HEK293 (cell line): ENCODE results near the gene TMEM272.

ENCODE experiments used
- CTCF ChIA-PET: fragments of 350-600 bp; formaldehyde crosslinking; extraction: SDS; loops from one replicate; lab custom pipeline; 2021; ENCODE audit warnings: antibody characterized with exemption; lab: Yijun Ruan, JAX
- POLR2A ChIA-PET: fragments of 300-600 bp; formaldehyde crosslinking; extraction: SDS; loops from one replicate; lab custom pipeline; 2020; ENCODE audit warnings: antibody characterized with exemption, inconsistent platforms; lab: Yijun Ruan, JAX
- H3K27ac ChIP-seq: fragments of 200-500 bp; sonication (Bioruptor generic); 2 replicates; pipeline ENCODE4 v1.5.1; 2014; ENCODE audit warnings: low read depth, low read length, control low read depth, inconsistent platforms; ENCODE audit errors: extremely low read depth
- H3K36me3 ChIP-seq, 2 experiments: fragments of 200-500 bp in 1 of 2; sonication (Bioruptor generic) in 1 of 2; 1 replicate in 1 of 2; 2 replicates in 1 of 2; pipeline ENCODE4 v1.5.1; 2014 to 2017; ENCODE audit warnings: inconsistent platforms in 2 of 2, low read length in 2 of 2; ENCODE audit not compliant: control insufficient read depth in 2 of 2, insufficient read depth in 1 of 2
- H3K4me1 ChIP-seq: fragments of 200-500 bp; sonication (Bioruptor generic); 2 replicates; pipeline ENCODE4 v1.5.1; 2014; ENCODE audit warnings: mild to moderate bottlenecking, low read length, inconsistent platforms; ENCODE audit not compliant: control insufficient read depth, insufficient read depth
- H3K4me3 ChIP-seq: 2 replicates; pipeline ENCODE4 v1.5.1; 2011; ENCODE audit warnings: low read depth, mild to moderate bottlenecking, control low read depth, low read length, moderate library complexity
- H3K9me3 ChIP-seq: fragments of 200-500 bp; sonication (Bioruptor generic); 2 replicates; pipeline ENCODE4 v1.5.1; 2014; ENCODE audit warnings: low read depth, low read length, inconsistent platforms; ENCODE audit not compliant: control insufficient read depth, insufficient read depth
- MYNN ChIP-seq: fragments of 450-650 bp; formaldehyde crosslinking; IDR thresholded peaks from 2 replicates; pipeline ENCODE4 v1.5.1; 2016; ENCODE audit warnings: missing biosample characterization, missing genetic modification characterization, borderline replicate concordance
- RBAK ChIP-seq: fragments of 450-650 bp; formaldehyde crosslinking; IDR thresholded peaks from 2 replicates; pipeline ENCODE4 v1.5.1; 2016; ENCODE audit warnings: missing biosample characterization, missing genetic modification characterization
- ZNF114 ChIP-seq: fragments of 450-650 bp; formaldehyde crosslinking; IDR thresholded peaks from 2 replicates; pipeline ENCODE4 v1.5.0; 2017; ENCODE audit warnings: missing biosample characterization, missing genetic modification characterization
- ZNF175 ChIP-seq: fragments of 450-650 bp; formaldehyde crosslinking; IDR thresholded peaks from 2 replicates; pipeline ENCODE4 v1.5.1; 2016; ENCODE audit warnings: missing biosample characterization, missing genetic modification characterization
- ZNF239 ChIP-seq: fragments of 450-650 bp; formaldehyde crosslinking; IDR thresholded peaks from 2 replicates; pipeline ENCODE4 v1.5.1; 2016; ENCODE audit warnings: missing biosample characterization, missing genetic modification characterization
- ZNF292 ChIP-seq: fragments of 450-650 bp; formaldehyde crosslinking; IDR thresholded peaks from 2 replicates; pipeline ENCODE4 v1.5.1; 2016; ENCODE audit warnings: low read depth, missing biosample characterization, missing genetic modification characterization, borderline replicate concordance
- ZNF501 ChIP-seq: fragments of 450-650 bp; formaldehyde crosslinking; IDR thresholded peaks from 2 replicates; pipeline ENCODE4 v1.5.1; 2016; ENCODE audit warnings: missing biosample characterization, missing genetic modification characterization
- ZNF548 ChIP-seq: fragments of 450-650 bp; formaldehyde crosslinking; IDR thresholded peaks from 2 replicates; pipeline ENCODE4 v1.5.1; 2016; ENCODE audit warnings: missing biosample characterization, missing genetic modification characterization
- ZNF610 ChIP-seq: fragments of 450-650 bp; formaldehyde crosslinking; IDR thresholded peaks from 2 replicates; pipeline ENCODE4 v1.5.1; 2016; ENCODE audit warnings: missing biosample characterization, missing genetic modification characterization, borderline replicate concordance
- ZNF660 ChIP-seq: fragments of 450-650 bp; IDR thresholded peaks from 2 replicates; pipeline ENCODE4 v1.5.1; 2018; ENCODE audit warnings: missing biosample characterization, mild to moderate bottlenecking, missing genetic modification characterization
- ZNF701 ChIP-seq: fragments of 450-650 bp; formaldehyde crosslinking; IDR thresholded peaks from 2 replicates; pipeline ENCODE4 v1.5.1; 2016; ENCODE audit warnings: missing biosample characterization, missing genetic modification characterization
- ZNF768 ChIP-seq: fragments of 450-650 bp; formaldehyde crosslinking; IDR thresholded peaks from 2 replicates; pipeline ENCODE4 v1.5.1; 2018; ENCODE audit warnings: missing biosample characterization, mild to moderate bottlenecking, missing genetic modification characterization
- TF ChIP-seq, protein P1 (sequence below): fragments of 450-650 bp; formaldehyde crosslinking; IDR thresholded peaks from 2 replicates; pipeline ENCODE4 v1.5.1; 2016; ENCODE audit warnings: missing biosample characterization, missing genetic modification characterization
- TF ChIP-seq, protein P2 (sequence below): fragments of 450-650 bp; formaldehyde crosslinking; IDR thresholded peaks from 2 replicates; pipeline ENCODE4 v1.5.0; 2017; ENCODE audit warnings: missing biosample characterization, missing genetic modification characterization, borderline replicate concordance
- TF ChIP-seq, protein P3 (sequence below): fragments of 450-650 bp; formaldehyde crosslinking; IDR thresholded peaks from 2 replicates; pipeline ENCODE4 v1.5.1; 2016; ENCODE audit warnings: missing biosample characterization, missing genetic modification characterization
- TF ChIP-seq, protein P4 (sequence below): fragments of 450-650 bp; formaldehyde crosslinking; conservative IDR thresholded peaks from 2 replicates; pipeline ENCODE4 v1.5.1; 2016; ENCODE audit warnings: low read depth, missing biosample characterization, missing genetic modification characterization

Gene TMEM272

DNA sequence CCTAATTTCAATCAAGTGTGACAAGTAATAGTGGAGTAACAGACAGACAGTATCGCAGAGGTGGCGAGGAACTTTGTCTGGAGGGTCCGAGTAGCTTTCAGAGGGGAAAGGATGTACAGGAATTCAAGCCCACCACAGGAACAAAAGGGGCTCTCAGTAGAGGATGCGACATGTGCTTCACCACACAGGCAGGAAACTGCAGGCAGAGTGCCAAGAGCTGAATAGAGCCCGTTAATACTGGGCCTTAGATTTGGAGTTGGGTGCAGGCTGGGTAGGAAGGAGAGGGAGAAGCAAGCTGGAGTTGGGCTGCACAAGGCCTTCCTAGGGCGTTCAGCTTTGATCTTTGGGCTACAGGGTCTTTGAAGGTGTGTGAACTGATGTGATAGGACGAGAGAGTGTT lies 18.0 kb upstream of the TMEM272 start:
- H3K4me3 ChIP-seq: no peak overlapping the region
- H3K4me1 ChIP-seq: no peaks in the 10 kb centered on the region
- TF ChIP-seq, protein P1, sequence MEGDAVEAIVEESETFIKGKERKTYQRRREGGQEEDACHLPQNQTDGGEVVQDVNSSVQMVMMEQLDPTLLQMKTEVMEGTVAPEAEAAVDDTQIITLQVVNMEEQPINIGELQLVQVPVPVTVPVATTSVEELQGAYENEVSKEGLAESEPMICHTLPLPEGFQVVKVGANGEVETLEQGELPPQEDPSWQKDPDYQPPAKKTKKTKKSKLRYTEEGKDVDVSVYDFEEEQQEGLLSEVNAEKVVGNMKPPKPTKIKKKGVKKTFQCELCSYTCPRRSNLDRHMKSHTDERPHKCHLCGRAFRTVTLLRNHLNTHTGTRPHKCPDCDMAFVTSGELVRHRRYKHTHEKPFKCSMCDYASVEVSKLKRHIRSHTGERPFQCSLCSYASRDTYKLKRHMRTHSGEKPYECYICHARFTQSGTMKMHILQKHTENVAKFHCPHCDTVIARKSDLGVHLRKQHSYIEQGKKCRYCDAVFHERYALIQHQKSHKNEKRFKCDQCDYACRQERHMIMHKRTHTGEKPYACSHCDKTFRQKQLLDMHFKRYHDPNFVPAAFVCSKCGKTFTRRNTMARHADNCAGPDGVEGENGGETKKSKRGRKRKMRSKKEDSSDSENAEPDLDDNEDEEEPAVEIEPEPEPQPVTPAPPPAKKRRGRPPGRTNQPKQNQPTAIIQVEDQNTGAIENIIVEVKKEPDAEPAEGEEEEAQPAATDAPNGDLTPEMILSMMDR (tag by site-specific recombination): no peak
- TF ChIP-seq ZNF701 (tag by site-specific recombination) (no peak), ZNF610 (no peak), ZNF292 (tag by site-specific recombination) (no peak), MYNN (tag by site-specific recombination) (no peak), ZNF239 (tag by site-specific recombination) (no peak), RBAK (no peak)
- TF ChIP-seq, protein P2, sequence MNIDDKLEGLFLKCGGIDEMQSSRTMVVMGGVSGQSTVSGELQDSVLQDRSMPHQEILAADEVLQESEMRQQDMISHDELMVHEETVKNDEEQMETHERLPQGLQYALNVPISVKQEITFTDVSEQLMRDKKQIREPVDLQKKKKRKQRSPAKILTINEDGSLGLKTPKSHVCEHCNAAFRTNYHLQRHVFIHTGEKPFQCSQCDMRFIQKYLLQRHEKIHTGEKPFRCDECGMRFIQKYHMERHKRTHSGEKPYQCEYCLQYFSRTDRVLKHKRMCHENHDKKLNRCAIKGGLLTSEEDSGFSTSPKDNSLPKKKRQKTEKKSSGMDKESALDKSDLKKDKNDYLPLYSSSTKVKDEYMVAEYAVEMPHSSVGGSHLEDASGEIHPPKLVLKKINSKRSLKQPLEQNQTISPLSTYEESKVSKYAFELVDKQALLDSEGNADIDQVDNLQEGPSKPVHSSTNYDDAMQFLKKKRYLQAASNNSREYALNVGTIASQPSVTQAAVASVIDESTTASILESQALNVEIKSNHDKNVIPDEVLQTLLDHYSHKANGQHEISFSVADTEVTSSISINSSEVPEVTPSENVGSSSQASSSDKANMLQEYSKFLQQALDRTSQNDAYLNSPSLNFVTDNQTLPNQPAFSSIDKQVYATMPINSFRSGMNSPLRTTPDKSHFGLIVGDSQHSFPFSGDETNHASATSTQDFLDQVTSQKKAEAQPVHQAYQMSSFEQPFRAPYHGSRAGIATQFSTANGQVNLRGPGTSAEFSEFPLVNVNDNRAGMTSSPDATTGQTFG (tag by site-specific recombination): no peak
- TF ChIP-seq, protein P3, sequence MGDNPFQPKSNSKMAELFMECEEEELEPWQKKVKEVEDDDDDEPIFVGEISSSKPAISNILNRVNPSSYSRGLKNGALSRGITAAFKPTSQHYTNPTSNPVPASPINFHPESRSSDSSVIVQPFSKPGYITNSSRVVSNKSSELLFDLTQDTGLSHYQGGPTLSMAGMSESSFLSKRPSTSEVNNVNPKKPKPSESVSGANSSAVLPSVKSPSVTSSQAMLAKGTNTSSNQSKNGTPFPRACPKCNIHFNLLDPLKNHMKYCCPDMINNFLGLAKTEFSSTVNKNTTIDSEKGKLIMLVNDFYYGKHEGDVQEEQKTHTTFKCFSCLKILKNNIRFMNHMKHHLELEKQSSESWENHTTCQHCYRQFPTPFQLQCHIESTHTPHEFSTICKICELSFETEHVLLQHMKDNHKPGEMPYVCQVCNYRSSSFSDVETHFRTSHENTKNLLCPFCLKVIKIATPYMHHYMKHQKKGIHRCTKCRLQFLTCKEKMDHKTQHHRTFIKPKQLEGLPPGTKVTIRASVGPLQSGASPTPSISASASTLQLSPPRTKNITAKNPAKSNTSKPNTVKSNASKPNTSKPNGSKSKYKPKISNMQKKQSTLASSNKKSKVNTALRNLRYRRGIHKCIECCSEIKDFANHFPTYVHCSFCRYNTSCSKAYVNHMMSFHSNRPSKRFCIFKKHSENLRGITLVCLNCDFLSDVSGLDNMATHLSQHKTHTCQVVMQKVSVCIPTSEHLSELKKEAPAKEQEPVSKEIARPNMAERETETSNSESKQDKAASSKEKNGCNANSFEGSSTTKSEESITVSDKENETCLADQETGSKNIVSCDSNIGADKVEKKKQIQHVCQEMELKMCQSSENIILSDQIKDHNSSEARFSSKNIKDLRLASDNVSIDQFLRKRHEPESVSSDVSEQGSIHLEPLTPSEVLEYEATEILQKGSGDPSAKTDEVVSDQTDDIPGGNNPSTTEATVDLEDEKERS: no peak
- CTCF ChIA-PET: interaction anchor here (1.1 to 1.4 kb wide), 2 partner anchors 13 to 14 kb away, joined by 3 read pairs; no protein-coding TSS in a partner anchor
- no peak overlapping the region for H3K27ac ChIP-seq
- H3K9me3 ChIP-seq: no peaks in the 10 kb centered on the region
- no peaks in the 10 kb centered on the region for H3K36me3 ChIP-seq
- POLR2A ChIA-PET: no interaction called here

DNA sequence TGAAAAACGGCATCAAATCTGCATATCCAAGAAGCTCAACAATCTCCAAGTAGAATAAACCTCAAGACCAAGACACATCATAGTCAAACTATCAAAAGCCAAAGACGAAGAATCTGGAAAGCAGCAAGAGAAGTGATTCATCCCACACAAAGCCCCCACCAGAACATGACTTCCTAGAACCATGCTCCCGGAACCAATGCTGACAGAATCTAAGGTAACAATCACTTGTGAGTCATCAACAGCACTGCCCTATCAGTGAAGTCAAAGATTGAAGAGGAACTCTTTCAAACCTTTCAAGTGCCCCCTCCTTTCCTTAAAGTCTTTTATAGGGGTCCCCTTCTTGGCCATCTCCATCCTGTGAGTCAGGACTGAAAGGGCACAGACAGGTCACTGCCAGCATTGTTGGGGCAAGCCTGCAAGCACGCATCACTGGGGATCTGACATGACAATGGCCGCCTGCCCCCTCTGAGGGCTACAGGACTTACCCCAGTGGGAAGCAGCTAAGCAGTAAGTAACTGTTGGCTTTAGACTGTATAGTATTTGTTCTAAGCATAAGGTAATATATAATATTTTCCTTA lies 16.8 kb upstream of the TMEM272 start, which contains the start of gene CCDC70:
Gene CCDC70, plus strand, starts transcription at position 247 of the 578 bp plus-strand sequence. CDS start 3,443 bp downstream, outside the sequence.
- no peaks in the 10 kb centered on the region for H3K9me3 ChIP-seq
- POLR2A ChIA-PET: no interaction called here
- H3K27ac ChIP-seq: no peak within 1 kb of the TSS
- TF ChIP-seq ZNF175 (tag by site-specific recombination) (no peak), ZNF660 (no peak)
- TF ChIP-seq, all 188 proteins: peak for 0
- H3K4me3 ChIP-seq: no peak within 1 kb of the TSS
- CTCF ChIA-PET: interaction anchor here (0.9 kb wide), 1 partner anchor 12 kb away, joined by 4 read pairs; no protein-coding TSS in a partner anchor
- H3K4me1 ChIP-seq: no peaks in the 10 kb centered on the region
- no peaks in the 10 kb centered on the region for H3K36me3 ChIP-seq

DNA sequence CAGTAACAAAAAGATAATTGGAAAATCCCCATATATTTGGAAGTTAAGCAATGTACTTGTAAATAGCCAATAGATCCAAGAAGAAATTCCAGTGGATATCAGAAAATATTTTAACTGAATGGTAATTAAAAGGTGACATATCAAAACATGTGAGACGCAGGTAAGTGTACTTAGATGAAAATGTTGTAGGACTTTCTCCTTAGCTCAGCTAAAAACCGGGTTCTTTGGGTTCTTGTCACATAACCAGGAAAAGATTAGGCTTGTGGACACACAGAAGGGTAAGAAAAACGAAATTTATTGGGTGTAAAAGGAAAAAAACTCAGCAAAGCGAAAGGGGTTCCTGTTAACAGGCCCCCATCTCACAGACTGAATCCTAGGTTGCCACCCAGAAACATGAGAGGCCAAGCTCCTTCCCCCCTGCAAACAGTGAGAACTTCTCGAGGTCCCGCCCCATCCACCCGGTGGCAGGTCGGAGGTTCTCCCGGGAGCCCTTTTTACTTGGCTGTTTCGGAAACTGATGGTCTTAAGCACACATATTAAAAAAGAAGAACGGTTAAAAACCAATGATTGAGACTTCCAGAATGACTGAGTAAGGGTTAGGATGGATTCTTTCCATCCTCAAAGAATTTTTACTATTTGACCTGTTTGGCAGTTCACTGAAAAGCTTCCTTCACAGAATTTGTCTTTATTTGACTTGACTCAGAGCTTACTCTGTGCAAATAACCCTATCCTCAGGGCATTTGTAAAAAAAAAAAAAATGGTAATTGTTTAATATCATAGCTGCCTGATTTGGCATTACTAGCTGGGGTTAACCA lies 13.7 kb upstream of the TMEM272 start:
- Histone ChIP-seq H3K36me3 (no peaks in the 10 kb centered on the region), H3K9me3 (no peaks in the 10 kb centered on the region), H3K4me3 (no peak overlapping the region), H3K27ac (no peak overlapping the region), H3K4me1 (no peaks in the 10 kb centered on the region)
- ChIA-PET CTCF (no interaction called here), POLR2A (no interaction called here)
- TF ChIP-seq, protein P4, sequence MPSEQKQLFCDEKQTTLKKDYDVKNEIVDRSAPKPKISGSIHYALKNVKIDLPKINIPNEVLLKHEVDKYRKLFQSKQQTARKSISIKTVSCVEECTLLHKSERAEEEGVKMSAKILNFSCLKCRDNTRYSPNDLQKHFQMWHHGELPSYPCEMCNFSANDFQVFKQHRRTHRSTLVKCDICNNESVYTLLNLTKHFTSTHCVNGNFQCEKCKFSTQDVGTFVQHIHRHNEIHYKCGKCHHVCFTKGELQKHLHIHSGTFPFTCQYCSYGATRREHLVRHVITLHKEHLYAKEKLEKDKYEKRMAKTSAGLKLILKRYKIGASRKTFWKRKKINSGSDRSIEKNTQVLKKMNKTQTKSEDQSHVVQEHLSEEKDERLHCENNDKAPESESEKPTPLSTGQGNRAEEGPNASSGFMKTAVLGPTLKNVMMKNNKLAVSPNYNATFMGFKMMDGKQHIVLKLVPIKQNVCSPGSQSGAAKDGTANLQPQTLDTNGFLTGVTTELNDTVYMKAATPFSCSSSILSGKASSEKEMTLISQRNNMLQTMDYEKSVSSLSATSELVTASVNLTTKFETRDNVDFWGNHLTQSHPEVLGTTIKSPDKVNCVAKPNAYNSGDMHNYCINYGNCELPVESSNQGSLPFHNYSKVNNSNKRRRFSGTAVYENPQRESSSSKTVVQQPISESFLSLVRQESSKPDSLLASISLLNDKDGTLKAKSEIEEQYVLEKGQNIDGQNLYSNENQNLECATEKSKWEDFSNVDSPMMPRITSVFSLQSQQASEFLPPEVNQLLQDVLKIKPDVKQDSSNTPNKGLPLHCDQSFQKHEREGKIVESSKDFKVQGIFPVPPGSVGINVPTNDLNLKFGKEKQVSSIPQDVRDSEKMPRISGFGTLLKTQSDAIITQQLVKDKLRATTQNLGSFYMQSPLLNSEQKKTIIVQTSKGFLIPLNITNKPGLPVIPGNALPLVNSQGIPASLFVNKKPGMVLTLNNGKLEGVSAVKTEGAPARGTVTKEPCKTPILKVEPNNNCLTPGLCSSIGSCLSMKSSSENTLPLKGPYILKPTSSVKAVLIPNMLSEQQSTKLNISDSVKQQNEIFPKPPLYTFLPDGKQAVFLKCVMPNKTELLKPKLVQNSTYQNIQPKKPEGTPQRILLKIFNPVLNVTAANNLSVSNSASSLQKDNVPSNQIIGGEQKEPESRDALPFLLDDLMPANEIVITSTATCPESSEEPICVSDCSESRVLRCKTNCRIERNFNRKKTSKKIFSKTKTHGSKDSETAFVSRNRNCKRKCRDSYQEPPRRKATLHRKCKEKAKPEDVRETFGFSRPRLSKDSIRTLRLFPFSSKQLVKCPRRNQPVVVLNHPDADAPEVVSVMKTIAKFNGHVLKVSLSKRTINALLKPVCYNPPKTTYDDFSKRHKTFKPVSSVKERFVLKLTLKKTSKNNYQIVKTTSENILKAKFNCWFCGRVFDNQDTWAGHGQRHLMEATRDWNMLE: no peak
- TF ChIP-seq ZNF768 (tag by site-specific recombination) (no peak), ZNF501 (tag by site-specific recombination) (no peak), ZNF114 (tag by site-specific recombination) (no peak), ZNF548 (tag by site-specific recombination) (no peak)
